Measurements from ENCODE around the gene PCDHGA5.
"Not testable (repeated sequence)": the region's sequence is repeated elsewhere in the genome, so short reads cannot be mapped to it uniquely, and the experiment has no call there.

Gene PCDHGA5

DNA sequence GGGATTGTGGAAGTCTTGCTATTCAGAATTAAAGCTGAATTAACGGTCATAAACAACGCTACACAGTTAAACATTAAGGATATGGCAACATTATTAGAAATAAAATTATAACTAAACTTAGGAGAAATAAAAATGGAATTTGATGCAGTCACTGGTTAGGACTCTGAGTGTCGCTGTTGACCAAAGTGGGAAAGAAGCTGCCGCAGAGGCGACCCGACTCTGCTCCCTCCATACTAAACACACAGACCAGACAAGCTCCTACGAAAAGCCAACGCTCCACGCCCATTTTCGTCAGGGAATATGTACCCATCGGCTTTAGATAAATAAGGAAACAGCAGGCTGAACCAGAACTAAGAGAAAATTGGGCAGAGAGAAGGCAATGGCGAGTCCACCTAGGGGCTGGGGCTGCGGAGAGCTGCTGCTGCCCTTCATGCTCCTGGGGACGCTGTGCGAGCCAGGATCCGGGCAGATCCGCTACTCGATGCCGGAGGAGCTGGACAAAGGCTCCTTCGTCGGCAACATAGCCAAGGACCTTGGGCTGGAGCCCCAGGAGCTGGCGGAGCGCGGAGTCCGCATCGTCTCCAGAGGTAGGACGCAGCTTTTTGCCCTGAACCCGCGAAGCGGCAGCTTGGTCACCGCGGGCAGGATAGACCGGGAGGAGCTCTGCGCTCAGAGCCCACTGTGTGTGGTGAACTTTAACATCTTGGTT, at the start of gene PCDHGA5:
PCDHGA5 (plus strand) TSS at position 211 of the 709 bp plus-strand sequence; CDS start at position 380, 169 bp downstream.
- no peak for DNase-seq

DNA sequence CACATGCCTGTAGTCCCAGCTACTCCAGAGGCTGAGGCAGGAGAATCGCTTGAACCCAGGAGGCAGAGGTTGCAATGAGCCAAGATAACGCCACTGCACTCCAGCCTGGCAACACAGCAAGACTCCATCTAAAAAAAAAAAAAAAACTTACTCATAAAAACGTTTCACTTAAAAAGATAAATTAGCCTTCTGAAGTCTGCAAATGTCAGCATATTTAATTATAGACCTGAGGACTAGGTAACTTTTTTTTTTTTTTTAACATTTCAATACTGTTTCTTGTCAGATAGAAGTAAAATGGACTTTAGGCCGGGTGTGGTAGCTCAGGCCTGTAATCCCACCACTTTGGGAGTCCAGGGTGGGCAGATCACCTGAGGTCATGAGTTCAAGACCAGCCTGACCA, 47.0 kb upstream of the PCDHGA5 start:
- DNase-seq: not testable (repeated sequence)

DNA sequence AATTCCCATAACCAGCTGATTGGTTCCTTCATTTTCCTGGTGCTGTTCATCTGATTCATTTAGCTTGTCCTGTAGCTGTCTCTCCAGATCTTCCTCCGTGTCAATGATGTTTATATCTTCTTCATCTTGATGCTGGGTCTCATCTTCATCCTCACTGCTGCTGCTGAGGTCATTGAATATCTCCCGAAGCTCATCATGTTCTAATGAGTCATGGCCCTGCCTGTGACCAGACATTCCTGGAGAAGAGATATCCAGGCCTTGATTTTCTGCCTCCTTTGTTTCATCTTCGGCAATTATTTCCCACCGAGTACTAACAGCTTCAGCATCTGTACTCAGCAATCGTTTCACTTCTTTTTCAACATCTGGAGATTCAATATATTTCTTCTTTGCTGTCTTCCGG, 44.8 kb upstream of the PCDHGA5 start:
- no peak for DNase-seq

DNA sequence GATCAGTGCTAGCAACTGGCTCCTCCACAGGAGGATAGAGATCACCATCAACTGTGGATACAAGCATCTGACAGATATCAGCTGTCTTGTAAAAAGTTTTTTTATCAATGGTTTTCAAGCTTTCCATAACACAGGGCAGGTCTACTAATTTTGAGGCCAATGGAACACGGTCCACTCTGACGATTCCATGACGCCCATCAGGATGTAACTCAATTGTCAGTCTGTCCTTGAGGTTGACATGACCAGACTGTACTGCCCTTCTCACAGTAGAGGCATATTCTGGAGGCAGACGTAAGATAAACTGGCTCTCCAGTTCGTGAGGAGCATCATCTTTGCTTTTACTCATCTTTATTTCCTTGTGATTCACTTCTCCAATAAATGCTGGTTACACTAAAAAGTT, 44.3 kb upstream of the PCDHGA5 start:
- DNase-seq: no peak

DNA sequence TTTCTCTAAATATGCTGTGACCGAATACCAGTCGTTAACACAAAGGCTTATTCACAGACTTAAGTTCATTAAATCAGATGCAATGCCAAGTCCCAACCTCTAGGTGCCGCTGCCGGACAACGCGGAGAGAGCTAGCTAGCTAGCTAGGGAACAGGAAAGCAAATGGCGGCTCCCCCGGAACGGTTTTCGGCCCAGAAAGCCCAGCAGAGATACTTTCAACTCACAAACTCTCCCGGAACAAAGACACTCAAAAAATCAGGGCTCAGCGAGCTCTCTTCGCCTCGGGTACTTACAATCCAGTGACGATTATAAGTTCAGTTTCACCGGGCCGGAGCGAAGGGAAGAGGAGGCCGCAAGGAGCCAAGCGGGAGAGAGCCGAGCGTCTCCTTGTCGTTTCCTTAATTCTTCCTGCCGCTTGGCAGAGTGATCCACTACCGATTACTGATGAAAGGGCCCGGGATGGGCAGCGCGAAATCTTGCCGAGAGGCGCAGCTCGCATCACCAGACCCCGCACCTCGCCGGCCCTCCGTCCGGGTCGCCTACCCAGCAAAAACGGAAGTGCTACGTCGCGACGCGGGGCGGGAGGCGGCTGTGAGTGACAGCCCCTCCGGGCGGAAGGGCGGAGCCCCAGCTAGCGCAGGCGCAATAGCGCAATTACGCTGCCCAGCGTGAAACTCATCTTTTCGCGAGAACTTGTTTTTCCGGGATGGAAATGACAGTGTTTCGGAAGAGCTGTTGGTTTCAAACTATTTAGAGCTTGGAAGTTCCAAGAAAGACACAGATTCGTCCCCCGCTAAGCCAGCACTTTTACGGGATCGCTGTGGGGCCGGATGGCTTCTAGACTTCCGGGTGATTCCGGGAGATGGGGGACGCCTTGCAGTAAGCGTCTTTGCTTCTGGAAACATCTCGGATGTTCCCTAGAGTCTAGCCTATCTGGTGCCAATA, 43.5 kb upstream of the PCDHGA5 start, which contains the start of gene TAF7:
TAF7 (minus strand) TSS at position 560 of the 945 bp plus-strand sequence. CDS start 740 bp downstream, outside the sequence.
- DNase-seq: peak; percentile 96

DNA sequence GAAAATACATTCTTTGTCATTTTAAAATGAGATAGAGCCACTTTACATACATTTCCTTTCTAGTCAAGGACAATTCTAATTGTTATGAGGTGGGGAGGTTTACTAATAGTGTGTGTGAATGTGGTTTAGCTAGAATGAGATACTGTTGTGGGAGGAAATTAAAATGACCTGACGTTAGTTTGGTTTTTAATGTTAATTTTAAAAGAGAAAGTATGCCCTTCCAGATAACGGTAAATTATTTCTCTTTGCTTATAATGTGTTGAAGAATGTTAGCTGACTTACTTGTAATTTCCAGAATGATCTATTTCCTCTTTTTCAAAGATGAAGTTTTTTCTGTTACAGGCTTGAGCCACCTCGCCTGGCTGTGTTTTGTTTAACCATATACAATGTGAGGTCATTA, 41.7 kb upstream of the PCDHGA5 start:
- DNase-seq: no peak

DNA sequence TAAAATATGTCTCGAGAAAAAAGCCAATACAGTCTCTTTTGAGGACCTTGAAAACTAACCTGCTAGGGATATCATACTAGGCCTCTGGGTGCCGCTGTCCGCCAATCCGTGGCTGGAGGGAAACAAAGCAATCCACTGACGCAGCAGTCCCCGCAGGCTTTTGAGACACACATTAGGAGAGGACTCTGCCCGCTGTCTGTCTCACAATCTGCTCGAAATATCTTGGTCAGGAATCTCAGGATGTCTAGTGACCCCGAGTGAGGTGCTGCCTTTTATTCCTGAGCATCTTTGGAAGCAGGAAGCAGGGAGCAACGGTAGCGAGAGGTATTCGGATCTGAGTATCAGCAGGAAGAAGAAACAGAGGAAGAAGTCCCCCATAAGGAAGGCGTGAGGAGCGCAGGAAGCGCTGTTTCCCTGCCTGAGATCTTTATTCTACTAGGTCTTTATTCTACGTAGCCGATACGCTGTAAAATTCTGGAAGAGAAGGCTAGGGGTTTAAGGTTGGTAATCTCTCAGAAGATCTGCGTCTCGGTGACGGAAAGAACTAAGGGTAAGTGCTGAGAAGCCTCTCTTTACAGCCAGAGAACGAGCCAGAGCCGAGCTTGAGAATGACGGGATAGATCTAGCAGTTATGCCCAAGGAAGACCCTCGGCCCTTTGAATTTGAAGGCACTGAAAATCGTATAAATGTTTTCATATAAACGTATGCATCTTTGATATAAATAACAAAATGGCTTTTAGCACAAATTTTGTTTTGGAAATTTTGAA, 37.7 kb upstream of the PCDHGA5 start:
- peak; percentile 71 for DNase-seq

DNA sequence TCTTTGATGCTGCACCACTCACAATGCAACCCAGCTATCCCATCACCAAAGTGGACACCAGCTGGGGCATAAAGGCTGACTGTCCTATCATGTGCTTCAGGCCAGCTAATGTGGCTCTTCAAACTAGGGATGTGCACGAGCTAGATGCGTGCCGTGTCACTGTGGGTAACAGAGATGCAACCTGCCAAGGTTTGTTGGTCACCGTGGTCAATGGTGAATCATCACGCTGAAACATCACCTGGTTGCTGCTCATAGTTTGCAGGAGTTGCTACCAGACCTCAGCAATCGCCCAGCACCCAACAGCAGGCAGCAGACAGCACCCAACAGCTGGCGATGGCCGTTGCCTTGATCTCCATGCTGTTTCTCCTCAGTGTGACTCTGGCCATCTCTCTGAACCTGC, 35.7 kb upstream of the PCDHGA5 start:
- no peak for DNase-seq

DNA sequence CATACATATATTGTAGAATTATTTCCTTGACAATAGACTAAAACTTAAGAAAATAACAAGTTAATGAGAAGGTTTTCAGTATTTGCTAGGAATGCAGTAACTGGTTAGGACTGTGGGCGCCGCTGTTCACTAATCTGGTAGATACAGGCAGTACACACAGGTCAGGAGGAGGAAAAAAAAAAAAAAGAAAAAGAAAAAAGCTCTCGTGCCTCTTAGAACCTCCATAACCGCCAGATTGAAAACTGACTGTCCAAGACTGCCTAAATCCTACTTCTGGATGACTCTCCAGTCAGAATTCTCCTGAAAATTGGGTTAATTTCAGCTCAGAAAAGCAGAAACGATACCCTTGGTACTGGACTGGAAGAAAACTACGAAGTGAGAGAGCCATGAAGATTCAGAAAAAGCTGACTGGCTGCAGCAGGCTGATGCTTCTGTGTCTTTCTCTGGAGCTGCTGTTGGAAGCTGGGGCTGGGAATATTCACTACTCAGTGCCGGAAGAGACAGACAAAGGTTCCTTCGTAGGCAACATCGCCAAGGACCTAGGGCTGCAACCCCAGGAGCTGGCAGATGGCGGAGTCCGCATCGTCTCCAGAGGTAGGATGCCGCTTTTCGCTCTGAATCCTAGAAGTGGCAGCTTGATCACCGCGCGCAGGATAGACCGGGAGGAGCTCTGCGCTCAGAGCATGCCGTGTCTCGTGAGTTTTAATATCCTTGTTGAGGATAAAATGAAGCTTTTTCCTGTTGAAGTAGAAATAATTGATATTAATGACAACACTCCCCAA, 33.5 kb upstream of the PCDHGA5 start, which contains the start of gene PCDHGA1:
PCDHGA1 (plus strand) TSS at position 216 of the 782 bp plus-strand sequence.
- no peak for DNase-seq

DNA sequence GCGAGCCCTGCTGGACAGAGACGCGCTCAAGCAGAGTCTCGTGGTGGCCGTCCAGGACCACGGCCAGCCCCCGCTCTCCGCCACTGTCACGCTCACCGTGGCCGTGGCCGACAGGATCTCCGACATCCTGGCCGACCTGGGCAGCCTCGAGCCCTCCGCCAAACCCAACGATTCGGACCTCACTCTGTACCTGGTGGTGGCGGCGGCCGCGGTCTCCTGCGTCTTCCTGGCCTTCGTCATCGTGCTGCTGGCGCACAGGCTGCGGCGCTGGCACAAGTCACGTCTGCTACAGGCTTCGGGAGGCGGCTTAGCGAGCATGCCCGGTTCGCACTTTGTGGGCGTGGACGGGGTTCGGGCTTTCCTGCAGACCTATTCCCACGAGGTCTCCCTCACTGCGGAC, 31.4 kb upstream of the PCDHGA5 start:
- not testable (repeated sequence) for DNase-seq

DNA sequence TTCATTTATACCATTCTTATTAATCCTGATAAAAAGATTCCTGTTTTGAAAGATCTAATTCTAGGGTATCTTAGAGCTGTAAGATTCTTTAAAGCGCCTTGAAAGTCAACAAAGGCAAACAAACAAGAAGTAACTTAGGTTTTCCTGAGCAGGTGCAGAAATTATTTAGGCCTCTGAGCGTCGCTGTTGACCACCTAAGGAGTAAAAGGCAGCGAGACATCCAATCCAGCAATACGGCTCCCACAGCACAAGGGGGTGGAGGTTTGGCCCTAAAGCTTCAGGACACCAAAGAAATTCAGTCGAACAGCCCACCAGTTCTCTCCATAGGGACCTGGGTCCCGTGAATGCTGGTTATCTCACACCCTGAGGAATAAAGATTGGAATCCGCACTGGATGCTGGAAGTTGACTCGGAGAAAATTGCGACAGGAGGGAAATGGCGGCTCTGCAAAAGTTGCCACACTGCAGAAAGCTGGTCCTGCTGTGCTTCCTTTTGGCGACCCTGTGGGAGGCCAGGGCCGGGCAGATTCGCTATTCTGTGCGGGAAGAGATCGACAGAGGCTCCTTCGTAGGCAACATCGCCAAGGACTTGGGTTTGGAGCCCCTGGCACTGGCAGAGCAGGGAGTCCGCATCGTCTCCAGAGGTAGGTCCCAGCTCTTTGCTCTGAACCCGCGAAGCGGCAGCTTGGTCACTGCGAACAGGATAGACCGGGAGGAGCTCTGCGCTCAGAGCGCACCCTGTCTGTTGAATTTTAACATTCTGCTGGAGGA, 25.2 kb upstream of the PCDHGA5 start, which contains the start of gene PCDHGA2:
PCDHGA2 (plus strand) TSS at position 223 of the 769 bp plus-strand sequence.
- no peak for DNase-seq

DNA sequence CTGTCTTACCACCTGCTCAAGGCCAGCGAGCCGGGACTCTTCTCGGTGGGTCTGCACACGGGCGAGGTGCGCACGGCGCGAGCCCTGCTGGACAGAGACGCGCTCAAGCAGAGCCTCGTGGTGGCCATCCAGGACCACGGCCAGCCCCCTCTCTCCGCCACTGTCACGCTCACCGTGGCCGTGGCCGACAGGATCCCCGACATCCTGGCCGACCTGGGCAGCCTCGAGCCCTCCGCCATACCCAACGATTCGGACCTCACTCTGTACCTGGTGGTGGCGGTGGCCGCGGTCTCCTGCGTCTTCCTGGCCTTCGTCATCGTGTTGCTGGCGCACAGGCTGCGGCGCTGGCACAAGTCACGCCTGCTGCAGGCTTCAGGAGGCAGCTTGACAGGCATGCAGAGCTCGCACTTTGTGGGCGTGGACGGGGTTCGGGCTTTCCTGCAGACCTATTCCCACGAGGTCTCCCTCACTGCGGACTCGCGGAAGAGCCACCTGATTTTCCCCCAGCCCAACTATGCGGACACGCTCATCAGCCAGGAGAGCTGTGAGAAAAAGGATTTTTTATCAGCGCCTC, 23.1 kb upstream of the PCDHGA5 start:
- not testable (repeated sequence) for DNase-seq

DNA sequence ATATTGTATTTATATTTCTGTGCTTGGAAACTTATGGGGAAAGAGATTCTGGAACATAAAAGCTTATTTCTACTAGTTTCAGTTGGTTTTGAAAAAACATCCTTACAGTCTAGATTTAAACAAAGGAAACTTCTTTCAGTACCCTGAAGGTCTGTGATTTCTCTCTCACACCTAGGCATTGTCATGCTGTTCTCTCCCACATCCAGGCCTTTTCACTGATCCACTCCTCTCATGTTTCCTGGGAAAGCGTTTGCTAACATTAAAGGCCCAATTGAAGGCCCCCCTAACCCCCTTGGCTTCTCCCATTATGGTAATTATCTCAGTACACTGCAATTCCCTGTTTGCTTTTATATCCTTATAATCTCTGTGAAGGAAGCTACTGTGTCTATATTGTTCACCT, 21.2 kb upstream of the PCDHGA5 start:
- DNase-seq: no peak

DNA sequence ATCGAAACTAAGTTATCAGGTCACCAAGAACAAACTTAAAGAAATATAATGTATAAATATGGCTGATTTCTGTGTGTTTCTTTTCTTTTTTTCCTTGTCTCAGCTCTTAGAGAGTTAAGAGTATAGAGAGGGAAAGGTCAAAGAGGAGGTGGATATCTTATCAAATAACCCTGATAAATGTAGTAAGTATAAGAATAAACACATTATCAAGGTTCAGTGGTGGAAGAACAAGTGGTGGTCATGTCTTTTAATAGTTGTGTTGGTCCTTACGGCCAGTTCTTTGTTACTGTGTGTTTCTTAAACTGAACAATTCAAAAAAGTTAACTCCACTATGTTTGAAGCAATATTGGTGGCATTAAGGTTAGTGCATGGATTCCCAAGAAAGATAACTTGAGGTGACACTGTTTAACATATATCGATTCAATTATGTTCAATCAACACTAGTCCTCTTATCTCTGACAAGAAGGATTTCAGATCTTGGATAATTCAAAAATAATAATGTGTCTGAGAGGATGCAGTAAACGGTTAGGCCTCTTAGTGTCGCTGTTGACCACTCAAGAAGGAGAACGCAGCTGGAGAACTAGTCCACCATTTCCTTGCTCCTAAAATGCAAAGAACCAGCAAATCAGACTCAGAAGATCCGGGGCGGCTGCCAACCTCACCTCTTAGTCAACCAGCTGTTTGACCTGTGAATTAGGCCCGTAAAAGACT, 20.6 kb upstream of the PCDHGA5 start, which contains the start of gene PCDHGA3:
PCDHGA3 (plus strand) TSS at position 588 of the 711 bp plus-strand sequence. CDS start 205 bp downstream, outside the sequence.
- DNase-seq: no peak

DNA sequence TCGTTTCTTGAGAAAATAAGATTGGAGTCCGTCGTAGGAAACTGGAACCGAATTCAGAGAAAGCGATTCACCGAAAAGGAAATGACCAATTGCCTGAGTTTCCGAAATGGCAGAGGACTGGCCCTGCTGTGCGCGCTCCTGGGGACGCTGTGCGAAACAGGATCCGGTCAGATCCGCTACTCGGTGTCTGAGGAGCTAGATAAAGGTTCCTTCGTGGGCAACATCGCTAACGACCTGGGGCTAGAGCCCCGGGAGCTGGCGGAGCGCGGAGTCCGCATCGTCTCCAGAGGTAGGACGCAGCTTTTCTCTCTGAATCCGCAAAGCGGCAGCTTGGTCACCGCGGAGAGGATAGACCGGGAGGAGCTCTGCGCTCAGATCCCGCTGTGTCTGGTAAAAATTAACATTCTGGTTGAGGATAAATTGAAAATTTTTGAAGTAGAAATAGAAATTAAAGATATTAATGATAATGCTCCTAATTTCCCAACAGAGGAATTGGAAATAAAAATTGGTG, 20.0 kb upstream of the PCDHGA5 start:
- no peak for DNase-seq

DNA sequence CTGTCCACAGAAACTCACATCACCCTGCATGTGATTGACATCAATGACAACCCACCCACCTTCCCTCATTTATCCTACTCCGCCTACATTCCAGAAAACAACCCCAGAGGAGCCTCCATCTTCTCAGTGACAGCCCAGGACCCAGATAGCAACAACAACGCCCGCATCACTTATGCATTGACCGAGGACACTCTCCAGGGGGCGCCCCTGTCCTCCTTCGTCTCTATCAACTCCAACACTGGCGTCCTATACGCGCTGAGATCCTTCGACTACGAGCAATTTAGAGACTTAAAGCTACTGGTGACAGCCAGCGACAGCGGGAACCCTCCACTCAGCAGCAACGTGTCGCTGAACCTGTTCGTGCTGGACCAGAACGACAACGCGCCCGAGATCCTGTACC, 18.6 kb upstream of the PCDHGA5 start:
- DNase-seq: no peak

DNA sequence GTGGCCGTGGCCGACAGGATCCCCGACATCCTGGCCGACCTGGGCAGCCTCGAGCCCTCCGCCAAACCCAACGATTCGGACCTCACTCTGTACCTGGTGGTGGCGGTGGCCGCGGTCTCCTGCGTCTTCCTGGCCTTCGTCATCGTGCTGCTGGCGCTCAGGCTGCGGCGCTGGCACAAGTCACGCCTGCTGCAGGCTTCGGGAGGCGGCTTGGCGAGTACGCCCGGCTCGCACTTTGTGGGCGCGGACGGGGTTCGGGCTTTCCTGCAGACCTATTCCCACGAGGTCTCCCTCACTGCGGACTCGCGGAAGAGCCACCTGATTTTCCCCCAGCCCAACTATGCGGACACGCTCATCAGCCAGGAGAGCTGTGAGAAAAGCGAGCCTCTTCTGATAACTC, 17.9 kb upstream of the PCDHGA5 start:
- not testable (repeated sequence) for DNase-seq

DNA sequence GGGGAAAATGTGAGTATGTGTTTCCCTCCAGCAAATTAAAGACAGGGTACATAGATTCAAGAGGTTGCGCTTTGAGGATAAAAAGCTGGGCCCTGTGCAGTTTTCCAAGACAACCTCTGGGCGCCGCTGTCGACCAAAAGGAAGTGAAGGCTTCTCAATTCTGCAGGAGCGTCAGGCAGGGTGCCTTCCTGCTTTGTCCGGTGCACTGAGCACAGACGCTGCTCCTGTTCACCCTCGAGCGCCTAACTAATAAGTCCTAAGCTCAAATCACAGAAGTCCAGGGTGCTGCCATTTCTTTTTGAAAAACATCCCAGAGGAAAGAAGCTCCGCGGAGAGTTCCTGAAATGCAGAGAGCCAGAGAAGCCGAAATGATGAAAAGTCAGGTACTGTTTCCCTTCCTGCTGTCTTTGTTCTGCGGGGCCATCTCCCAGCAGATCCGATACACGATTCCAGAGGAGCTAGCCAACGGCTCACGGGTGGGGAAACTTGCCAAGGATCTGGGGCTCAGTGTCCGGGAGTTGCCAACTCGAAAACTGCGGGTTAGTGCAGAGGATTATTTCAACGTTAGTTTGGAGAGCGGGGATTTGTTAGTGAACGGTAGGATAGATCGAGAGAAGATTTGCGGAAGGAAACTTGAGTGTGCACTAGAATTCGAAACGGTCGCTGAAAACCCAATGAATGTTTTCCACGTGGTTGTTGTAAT, 13.9 kb upstream of the PCDHGA5 start, which contains the start of gene PCDHGB1:
PCDHGB1 (plus strand) TSS at position 183 of the 703 bp plus-strand sequence; CDS start at position 345, 162 bp downstream.
- DNase-seq: peak; percentile 87

DNA sequence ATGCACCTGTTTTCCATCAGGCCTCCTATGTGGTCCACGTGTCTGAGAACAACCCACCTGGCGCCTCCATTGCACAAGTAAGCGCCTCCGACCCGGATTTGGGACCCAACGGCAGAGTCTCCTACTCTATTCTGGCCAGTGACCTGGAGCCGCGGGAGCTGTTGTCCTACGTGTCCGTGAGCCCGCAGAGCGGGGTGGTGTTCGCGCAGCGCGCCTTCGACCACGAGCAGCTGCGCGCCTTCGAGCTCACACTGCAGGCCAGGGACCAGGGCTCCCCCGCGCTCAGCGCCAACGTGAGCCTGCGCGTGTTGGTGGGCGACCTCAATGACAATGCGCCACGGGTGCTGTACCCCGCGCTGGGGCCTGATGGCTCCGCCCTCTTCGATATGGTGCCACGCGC, 12.4 kb upstream of the PCDHGA5 start:
- DNase-seq: no peak
